Ishikawa (cell line): ENCODE results near the gene USP32.

Experiments used
- EP300 ChIP-seq: IDR thresholded peaks from 2 replicates; pipeline ENCODE4 v1.6.1; 2012; ENCODE audit warnings: borderline replicate concordance
- RAD21 ChIP-seq: IDR thresholded peaks from 2 replicates; pipeline ENCODE4 v1.6.1; 2012; ENCODE audit warnings: low read depth
- YY1 ChIP-seq: IDR thresholded peaks from 2 replicates; pipeline ENCODE4 v1.6.1; 2012; ENCODE audit warnings: low read depth

DNA sequence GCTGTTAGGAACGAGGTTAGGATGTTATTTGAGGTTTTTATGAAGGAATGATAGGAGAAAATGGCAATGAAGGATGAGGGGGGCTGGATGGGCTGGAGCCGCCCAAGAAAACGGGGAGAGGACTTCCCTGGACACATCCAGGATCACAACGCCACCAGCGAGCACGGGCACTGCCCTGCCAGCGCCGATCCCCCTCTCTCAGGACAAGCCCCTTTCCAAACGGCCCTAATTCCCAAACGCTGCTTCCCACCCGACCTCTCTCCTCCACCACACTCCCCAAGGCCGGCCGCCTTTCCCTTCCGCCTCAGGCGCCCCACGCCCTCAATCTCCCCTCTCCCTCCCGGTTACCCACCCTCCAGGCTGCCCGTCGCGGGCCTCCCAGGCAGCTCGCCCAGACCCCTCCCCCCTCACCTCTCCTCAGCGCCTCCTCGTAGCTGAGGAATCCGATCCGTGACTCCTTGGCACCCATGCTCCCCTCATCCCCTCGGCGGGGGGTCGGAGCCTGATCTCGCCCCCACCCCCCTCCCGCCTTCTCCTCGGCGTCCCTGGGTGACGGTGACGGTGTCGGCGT lies 377 bp downstream of the USP32 start:
- no peak for TF ChIP-seq YY1
- no peak for TF ChIP-seq RAD21
- no peak for TF ChIP-seq EP300
